GM04503 (cell line): ENCODE results near the gene GAK.

Experiments
- DNase-seq: peaks from one replicate; pipeline ENCODE4 v3.0.0-alpha.2; 2012; ENCODE audit warnings: low read depth

The GAK gene

DNA sequence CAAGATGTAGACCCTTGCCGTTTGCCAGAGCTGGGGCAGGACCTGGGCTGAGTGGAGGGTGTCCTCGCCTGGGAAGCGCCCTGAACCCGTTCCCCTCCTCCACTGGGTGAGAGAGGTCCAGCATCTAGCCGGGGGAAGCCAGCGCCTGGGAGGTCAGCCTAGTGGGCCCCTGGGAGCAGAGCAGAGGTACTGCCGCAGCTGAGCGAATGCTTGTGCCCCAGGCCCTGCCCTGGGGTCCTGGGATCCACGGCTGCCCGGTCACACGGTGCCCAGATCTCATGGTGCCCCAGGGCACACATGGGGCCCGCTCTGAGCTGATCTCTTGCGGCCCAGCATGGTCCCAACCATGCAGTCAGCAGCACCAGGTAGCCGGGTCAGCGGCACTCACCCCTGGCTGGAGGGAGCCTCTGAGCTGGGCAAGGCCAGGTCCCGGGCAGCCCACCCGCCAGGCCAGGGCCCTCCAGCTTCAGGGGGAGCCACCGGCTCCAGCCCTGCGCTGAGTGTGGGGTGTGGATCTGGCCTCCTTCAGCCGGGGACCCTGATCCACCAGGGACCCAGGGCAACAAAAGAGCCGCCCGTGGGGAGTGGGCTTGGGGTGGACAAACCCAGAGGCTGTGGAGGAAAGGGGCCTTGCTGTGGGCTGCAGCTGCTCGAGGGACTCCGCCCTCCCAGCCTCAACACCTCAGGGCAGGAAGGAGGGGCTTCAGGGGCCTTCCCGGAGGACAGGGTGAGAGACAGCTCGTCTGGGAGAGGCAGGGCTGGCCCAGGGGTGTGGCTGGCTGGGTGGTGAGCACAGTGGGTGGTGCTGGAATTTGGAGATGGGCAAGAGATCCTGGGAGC lies 102.1 kb downstream of the GAK start:
- DNase-seq: no peak

DNA sequence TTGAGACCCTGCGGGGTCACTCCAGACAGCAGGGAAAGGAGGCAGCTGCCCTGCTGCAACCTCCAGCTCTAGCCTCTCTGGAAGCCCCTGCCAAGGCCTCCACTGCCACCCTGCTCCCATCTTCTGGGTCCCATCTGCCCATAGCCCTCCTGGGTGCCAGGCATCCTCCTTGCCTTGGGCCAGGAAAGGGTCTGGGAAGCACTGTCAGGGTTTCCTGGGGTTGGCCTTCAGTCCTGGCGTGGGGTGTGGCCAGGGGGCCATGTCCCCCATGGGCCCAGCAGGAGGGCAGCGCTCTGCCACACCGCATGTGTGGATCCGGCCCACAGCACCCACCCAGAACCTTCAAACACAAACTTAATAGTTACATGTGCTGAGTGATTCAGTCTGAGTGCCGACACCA lies 102.8 kb downstream of the GAK start:
- no peak for DNase-seq

GRCh38 chr4:828641-829271 lies 103.4 kb downstream of the GAK start:
- DNase-seq: no peak

DNA sequence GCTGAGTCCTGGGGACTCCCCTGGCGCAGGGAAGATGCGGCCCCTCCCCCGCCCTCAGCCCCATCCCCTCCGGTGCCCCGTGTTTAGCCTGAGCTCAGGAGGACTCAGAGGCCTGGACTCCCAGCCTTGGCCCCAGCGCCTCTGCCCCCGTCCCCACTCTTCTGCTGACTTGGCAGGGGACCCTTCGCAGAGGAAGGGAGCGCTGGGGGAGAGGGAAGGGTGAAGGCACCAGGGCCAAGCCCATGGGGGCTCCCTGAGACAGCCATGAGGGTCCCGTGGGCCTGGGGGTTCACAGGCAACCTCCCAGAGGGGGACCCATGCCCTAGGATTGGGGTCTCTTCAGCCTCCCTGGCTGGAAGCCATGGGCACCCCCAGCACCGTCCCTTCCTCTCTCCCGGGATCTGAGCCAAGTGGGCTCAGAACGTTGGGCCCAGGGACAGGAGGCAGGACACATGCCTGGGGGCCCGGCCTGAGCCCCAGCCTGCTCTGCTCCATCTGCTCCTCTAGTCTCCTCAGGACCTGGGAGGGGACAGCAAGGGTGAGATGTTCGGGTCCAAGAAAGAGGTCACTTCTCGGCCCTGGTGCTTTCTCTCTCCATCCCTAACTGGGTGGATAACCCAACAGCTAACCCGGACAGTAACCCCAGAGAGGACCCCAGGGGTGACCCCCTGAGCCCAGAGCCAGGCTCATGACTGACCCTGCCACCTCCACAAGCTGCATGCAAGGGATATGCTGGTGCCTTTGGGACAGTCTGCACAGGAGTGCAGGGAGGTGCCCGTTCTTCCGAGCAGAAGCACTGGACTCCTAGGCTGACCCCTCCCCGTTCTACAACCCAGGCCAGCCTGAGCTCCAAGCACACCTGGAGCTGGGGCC lies 104.7 kb downstream of the GAK start:
- DNase-seq: no peak

GRCh38 chr4:826508-827208 lies 105.5 kb downstream of the GAK start:
- no peak for DNase-seq

DNA sequence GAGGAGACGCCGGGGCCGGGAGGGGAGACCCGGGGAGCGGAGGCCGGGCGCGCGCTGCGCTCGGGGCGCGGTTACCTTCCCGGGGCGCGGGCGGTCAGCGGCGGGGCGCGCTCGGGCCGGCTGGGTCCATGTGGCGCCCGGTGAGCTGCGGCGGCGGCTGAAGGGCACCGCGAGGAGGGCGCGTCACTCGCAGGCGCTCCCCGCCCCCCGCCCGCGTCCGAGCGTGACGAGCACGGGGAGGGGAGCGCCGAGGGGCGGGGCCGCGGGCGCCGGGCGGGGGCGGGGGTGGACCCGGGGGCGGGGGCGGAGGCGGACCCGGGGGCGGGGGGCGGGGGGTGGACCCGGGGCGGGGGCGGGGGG lies 106.2 kb downstream of the GAK start, which contains the start of gene CPLX1:
TSS of gene CPLX1 (minus strand) at position 159 of the 360 bp plus-strand sequence. CDS start 1,607 bp downstream, outside the sequence.
- no peak for DNase-seq

- no peak for DNase-seq
Measured at GRCh38 chr4:825063-825970, 106.8 kb downstream of the GAK start.

DNA sequence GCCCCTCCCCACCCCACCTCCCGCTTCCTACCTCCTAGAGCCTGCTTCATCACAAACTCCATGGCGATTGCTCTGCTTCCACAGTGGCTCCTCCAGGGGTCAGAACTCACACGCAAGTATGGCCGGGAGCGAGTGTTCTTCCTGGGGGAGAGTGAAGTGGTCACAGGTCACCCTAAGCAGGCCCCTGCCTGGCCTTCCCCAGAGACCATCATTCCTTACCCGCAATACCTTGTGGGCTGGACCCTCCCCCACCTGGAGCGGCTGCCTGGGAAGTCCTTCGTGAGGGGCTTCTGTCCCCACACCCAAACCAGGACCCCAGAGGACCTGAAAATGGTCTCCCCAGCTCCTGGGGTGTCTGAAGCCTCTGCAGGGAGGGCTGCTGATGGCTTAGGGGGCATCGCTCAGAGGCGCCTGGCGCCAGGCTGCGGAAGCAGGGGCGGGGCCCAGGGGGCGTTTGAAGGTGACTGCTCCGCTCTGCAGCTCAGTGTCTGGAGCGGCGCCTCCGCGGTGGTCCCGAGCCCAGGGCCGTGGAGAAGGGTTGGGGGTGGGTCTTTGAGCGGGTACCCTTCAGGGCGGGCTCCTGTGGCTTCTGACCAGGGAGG lies 107.6 kb downstream of the GAK start:
- no peak for DNase-seq

- DNase-seq: no peak
Measured at GRCh38 chr4:823761-824460, 108.2 kb downstream of the GAK start.

DNA sequence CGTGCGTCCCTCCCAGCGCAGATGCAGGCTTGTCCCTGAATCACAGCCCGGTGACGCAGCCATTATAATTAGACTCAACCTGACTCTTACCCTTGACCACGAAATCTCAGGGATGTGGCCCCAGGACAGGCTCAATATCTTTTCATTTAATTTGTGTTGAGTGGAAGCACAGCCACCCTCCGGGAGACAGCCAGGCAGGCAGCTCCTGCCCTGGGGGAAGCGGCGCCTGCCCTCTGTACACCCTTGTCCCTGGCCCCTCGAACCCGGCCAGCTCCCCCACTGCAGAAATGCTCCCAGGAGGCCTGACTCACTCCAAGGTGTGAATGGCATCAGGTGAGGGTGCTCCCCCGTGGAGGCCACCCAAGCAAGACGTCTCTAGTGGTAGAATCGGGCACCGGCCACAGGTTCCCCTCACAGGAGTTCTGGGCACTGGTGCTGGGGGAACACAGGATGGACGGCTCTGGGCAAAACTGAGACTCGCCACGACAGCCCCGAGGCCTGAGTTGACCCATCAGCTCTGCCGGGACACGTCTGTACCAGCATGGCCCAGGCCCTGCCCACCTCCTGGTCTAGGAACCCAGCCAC lies 108.8 kb downstream of the GAK start:
- no peak for DNase-seq

DNA sequence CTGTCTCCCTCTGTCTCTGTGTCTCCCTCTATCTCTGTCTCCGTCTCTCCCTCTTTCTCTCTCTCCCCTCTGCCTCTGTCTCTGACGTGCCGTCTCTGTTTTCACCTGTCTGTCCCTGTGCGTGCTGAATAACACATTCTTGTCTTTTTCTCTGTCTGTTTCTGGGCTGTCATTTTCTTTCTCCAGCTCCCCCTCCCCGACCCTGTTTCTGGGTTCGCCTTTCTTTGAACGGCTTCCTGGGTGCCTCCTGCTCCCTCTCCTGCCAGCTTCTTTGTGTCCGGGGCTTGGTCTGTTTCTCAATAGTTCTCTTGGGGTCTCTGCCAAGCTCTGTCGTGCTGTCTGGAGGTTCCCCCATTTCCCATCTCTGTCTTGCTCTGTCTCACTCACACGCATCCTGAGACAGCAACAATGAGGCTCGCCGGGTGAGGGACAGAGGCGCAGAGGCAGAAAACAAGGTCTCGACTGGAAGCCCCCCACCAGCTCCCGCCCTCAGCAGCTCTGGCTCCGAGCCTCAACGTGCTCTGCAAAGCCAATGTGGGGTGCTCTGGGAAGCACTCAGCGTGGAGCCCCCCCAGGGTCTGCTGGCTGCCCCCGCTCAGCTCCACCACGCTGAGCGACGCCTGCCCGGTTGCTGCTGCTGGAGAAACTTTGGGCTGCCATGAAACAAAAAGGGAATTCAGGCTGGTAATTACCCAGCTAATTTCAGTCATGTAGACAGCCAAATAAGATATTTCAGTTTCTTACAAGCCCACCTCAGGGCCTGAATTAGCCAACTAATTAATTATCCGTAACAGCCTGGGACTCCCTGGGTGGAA lies 109.5 kb downstream of the GAK start:
- no peak for DNase-seq

GRCh38 chr4:821631-822030 lies 110.5 kb downstream of the GAK start:
- no peak for DNase-seq

- DNase-seq: no peak
Measured at GRCh38 chr4:821181-821591, 110.9 kb downstream of the GAK start.

- no peak for DNase-seq
Measured at GRCh38 chr4:820230-821172, 111.6 kb downstream of the GAK start.

DNA sequence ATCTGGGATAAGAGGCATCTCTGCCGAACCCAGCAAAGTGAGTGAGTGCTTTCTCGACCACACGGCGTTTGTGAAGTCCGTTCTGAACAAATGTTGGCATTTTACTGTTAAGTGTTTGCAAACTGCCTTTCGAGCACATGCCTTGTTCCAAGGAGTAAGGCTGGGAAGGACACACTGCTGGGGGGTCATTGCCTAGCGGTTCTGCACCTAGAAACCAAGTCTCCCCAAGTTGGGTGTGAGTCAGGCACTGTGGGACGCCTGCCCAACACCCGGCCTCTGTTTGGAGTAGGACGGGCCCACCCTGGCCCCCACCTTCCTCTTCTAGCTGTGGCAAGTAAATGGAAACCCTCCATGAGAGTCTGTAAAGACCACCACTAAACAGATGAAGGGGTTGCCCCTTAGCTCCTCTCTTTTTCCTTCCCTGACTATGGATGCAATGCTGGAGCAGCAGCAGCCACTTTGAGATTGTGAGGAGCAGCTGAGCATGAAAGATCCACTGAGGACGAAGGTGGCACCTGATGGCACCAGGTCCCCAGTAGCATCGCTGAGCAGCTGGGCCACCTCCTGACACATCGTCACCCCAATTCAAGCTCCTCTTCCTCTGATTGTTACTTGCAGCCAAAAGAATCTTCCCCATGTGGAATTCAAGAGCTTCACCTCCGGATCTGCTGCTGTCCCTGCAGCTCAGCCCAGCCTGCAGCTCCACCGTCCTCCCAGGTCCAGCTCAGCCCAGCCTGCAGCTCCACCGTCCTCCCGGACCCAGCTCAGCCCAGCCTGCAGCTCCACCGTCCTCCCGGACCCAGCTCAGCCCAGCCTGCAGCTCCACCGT lies 112.5 kb downstream of the GAK start:
- DNase-seq: no peak

- no peak for DNase-seq
Measured at GRCh38 chr4:818106-818921, 113.8 kb downstream of the GAK start.
